ENCODE measurements around the gene MFAP3.
A peak's percentile ranks its signal among the peaks of the same experiment; 100 is the strongest.
"Not testable (repeated sequence)": the region's sequence is repeated elsewhere in the genome, so short reads cannot be mapped to it uniquely, and the experiment has no call there.

Gene MFAP3

DNA sequence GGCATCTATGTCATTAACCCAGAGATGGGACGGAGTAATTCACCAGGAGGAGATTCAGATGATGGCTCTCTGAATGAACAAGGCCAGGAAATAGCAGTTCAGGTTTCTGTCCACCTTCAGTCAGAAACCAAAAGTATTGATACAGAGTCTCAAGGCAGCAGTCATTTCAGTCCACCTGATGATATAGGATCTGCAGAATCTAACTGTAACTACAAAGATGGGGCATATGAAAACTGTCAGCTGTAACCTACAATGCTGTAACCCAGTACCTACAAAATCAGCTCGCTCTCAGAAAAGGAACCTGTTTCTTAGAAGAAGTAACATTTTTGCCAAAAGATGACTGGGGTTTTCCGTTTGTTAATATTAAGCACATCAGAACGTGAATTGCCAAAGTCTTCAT lies 14.7 kb downstream of the MFAP3 start:
- DNase-seq (ENCODE audit: low read depth in 2 of 2): no peak

- DNase-seq (ENCODE audit: low read depth in 2 of 2): no peak
Measured at GRCh38 chr5:154055201-154055600, 16.4 kb downstream of the MFAP3 start.

GRCh38 chr5:154058055-154059038 lies 19.6 kb downstream of the MFAP3 start:
- DNase-seq (ENCODE audit: low read depth in 2 of 2): no peak

- DNase-seq (ENCODE audit: low read depth in 2 of 2): no peak
Measured at GRCh38 chr5:154059039-154059430, 20.3 kb downstream of the MFAP3 start.

- DNase-seq (ENCODE audit: low read depth in 2 of 2): no peak
Measured at GRCh38 chr5:154059583-154059982, 20.8 kb downstream of the MFAP3 start.

GRCh38 chr5:154060606-154061005 lies 21.8 kb downstream of the MFAP3 start:
- no peak for DNase-seq (ENCODE audit: low read depth in 2 of 2)

DNA sequence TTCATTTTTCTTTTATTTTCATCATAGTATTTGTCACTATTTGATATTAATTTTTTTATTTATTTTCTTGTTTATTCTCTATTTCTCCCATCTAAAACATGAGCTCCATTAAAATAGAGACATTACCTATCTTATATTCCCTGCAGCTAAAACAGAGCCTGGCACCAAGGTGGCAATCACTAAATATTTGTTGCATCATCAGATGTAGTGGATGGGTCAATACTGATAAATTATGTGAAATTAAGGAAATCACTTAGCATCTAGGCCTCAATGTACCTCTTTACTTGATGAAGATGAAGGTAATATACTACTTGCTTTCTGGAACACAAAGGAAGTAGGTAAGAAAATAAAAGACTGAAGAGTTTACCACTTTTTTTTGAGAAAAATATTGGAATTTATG lies 24.6 kb downstream of the MFAP3 start:
- DNase-seq (ENCODE audit: low read depth in 2 of 2): no peak

DNA sequence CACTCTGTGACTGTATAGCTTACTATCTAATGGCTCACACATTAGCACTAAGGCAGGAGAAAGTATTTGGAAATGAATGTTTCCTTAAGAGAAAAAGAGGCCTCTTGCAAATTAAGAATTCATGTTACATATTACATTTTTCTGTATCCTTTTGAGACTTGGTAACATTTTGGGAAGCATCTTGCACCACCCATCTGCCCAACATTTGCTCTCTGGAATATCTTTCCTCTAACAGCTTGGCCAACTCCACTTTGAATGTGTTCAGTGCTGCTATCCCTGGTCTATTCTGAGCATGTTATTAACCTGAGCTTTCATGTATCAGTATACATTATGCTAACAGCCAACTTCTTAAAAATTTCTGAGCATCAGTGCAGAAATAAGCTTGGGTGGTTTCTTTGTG lies 27.2 kb downstream of the MFAP3 start:
- no peak for DNase-seq (ENCODE audit: low read depth in 2 of 2)

DNA sequence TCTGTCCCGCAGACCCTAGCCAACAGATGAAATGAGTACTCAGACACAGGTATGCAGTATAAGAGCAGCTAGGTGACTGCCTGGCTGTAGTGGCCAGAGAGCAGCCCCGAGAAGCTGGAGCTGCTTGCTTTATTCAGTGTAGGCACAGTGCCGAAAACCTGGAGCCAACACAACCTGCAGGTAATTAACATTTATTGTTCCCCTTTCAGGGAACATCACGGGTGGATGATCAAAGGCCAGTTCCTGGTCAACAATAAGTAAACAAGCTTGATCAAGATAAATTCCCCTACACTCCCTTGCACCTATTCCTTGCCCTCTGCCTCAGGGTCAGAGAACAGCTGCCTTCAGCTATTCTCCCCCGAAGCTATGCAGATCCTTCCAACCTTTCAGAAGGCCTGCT lies 31.1 kb downstream of the MFAP3 start:
- DNase-seq (ENCODE audit: low read depth in 2 of 2): not testable (repeated sequence)

- DNase-seq (ENCODE audit: low read depth in 2 of 2): no peak
Measured at GRCh38 chr5:154071799-154072413, 33.1 kb downstream of the MFAP3 start.

DNA sequence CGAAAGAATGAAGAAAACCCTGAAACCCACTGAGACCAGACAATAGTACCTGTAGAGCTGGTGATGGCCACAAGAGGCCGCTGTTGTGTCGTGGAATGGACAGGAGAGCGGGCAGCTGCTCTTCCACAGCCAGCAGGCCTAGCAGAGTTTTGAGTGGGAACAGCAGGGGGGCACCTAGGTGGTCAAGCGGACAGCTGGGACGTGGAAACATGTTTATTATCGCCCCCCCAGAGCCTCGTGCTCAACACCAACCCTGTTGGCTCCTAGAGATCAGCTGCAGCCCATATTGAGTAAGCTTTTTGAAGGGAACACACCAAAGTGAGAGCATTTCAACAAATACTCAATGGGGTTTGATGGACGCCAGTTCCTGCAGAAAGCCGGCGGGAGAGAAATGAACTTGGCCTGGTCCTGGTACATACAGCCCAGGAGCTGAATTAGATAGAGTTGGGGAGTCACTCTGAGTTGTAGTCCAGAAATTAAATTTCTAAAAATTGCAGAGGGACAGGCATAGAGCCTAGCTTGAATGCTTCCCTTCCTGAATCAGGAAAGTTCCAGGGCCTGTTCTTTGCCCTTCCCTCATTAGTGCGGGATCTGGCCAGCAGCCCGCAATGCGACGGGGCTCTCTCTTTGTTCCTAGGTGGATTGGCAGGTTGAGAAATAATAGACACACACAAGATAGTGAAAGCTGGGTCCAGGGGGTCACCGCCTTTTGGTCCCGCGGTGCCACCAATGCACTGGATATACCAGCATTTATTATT lies 33.8 kb downstream of the MFAP3 start:
- peak; percentile 57 to 81 for DNase-seq (ENCODE audit: low read depth in 2 of 2)

GRCh38 chr5:154076240-154076922 lies 37.6 kb downstream of the MFAP3 start:
- no peak for DNase-seq (ENCODE audit: low read depth in 2 of 2)

DNA sequence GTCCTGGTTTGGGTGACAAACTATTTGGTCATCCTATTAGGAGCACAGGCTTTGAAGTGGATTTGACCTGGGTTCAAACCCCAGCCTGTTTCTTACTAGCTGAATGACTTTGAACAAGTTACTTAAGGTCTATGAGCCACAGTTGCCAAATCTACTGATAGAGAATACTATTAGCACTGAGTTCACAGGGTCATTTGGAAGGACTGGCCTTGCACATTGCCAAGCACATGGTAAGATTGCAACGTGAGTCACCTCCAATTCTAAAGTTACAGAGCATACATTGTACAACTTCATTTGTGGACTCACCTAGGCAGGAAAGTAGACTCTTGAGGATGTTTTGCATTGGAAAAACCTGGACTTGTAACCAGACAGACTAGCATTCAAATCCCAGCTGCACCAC lies 38.9 kb downstream of the MFAP3 start:
- no peak for DNase-seq (ENCODE audit: low read depth in 2 of 2)

DNA sequence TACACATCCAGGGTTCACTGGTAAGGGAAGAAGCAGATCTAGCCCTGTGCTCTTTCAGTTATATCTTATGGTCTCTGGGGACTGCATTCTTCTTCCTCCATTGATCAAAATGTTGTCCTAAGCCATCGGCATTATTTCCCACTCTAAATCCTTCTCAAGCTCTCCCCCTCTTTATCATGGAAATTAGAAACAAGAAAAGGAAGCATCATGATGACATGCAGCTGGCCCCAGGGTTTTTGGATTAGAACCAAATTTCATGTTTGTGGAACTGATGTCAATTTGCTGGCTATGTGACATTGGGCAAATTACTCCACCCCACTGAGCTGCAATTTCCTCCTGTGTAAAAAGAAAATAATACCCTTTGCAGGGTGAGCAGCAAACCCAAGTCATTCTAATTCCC lies 39.5 kb downstream of the MFAP3 start:
- no peak for DNase-seq (ENCODE audit: low read depth in 2 of 2)

GRCh38 chr5:154081246-154081645 lies 42.5 kb downstream of the MFAP3 start:
- DNase-seq (ENCODE audit: low read depth in 2 of 2): no peak

- DNase-seq (ENCODE audit: low read depth in 2 of 2): no peak
Measured at GRCh38 chr5:154084062-154084639, 45.4 kb downstream of the MFAP3 start.

- DNase-seq (ENCODE audit: low read depth in 2 of 2): no peak
Measured at GRCh38 chr5:154086146-154086545, 47.4 kb downstream of the MFAP3 start.

DNA sequence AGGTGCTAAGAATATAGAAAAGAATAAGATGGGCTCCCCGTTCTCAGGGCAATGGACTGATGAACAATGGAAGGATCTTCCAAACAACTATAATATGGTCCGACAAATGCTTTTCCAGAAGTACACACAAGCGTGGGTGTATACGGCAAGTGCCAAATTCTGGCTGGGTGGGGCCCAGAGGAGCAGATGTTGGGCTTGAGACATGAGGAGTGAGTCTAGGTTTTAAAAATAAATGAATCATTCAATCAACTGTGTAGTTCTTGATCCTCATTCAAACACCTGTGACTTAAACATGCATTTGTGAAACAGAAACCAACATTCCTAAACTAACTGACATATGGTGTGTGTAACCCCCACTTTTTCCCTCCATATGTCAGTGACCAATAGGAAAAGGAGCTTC lies 47.9 kb downstream of the MFAP3 start:
- DNase-seq (ENCODE audit: low read depth in 2 of 2): no peak

- no peak for DNase-seq (ENCODE audit: low read depth in 2 of 2)
Measured at GRCh38 chr5:154087260-154087659, 48.5 kb downstream of the MFAP3 start.

GRCh38 chr5:154088801-154089200 lies 50.0 kb downstream of the MFAP3 start:
- no peak for DNase-seq (ENCODE audit: low read depth in 2 of 2)

DNA sequence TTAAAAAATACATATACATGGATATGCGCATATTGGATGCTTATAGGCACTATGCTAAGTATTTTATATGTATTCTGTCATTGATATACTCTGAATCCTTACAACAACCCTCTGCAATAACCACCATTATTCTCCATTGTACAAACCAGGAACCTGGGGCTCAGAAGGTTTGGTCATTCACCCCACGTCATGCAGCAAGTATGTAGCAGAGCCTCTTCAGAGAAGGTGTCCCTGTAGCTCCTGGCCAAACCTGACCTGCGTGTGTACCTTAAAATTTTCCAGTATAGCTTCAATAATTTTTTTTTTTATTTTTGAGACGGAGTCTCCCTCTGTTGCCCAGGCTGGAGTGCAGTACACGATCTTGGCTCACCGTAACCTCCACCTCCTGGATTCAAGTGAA lies 51.9 kb downstream of the MFAP3 start:
- no peak for DNase-seq (ENCODE audit: low read depth in 2 of 2)

All from stimulated activated CD4-positive, alpha-beta T cell treated with anti-CD3 and anti-CD28 coated beads, Interleukin-1b, Interleukin-23, amount 100 ng/mL, for 1 hour (primary cell).